SHP77 (cell line): ENCODE measurements around the gene NADK.

Source experiments
- DNase-seq, 2 experiments: peaks; one replicate each; lab custom pipeline; 2025; lab: John Stamatoyannopoulos, UW

Gene NADK, protein sequence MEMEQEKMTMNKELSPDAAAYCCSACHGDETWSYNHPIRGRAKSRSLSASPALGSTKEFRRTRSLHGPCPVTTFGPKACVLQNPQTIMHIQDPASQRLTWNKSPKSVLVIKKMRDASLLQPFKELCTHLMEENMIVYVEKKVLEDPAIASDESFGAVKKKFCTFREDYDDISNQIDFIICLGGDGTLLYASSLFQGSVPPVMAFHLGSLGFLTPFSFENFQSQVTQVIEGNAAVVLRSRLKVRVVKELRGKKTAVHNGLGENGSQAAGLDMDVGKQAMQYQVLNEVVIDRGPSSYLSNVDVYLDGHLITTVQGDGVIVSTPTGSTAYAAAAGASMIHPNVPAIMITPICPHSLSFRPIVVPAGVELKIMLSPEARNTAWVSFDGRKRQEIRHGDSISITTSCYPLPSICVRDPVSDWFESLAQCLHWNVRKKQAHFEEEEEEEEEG

DNA sequence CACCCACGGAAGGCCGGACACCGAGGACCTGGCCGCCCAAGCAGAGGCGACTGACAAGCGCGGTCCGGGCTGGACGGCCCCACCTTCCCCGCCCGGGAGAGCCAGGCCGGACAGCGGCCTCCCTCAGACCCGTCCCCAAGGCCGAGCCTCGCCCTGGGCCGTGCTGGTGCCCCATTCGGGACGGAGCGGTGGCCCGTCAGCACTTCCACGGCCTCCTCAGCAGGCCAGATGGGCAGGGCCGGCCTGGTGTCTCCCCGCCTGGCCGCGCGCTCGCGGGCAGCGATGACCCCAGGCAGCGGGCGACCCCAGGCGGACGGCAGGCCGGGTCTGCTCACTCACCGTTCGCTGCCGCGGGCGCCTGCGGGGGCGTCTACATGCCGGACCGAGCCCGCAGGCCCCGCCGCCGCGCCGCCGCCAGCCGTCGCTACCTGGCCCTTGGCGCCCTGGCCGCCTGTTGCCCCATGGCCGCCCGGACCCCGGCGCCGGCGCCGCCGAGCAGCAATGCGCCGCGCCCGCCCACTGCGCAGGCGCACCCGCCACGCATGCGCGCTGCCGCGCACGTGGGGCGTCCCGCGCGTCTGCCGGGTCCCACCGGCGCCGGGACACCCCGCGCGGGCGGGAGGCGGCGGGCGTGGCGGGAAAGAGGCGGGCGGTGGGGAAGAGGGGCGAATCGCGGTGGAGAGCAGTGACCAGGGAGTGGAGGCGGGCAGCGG, at the start of gene NADK:
TSS of gene NADK (minus strand) at position 521 of the 713 bp plus-strand sequence. CDS start 13,064 bp downstream, outside the sequence.
- peak; percentile 20 to 40 for DNase-seq

DNA sequence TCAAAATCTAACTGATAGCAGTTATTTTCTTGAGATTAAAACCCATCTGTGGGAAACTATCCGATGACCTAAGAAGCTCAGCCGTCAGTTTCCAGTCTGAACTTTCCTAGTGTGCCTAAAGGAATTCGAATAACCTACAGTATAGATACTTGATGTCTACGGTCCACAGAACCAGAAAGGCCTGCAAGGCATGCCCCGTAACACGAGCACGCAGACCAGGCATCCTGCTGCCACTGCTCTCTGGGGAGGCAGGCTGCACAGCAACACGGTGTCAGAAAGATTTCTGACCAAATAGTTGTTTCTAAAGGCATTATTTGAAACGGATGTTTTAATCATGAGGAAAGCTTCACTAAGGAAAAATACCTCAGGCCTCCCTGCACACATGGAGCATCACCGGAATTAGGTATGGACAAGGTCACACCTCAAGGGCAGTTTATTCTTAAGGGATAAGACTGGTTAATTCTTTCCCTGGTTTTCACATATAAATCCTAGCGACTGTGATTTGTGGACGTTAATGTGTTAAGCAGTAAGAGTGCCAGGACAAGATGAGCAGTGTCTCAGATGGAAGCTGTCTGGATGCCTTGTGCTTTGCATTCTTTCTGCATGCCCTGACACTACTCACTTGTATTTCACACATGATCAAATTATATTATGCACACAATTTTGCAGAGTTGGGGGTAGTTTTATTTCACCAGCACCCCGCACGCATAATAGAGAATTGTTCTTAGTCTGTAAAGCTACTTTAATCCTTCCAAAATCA, 49.0 kb upstream of the NADK start:
- no peak for DNase-seq

DNA sequence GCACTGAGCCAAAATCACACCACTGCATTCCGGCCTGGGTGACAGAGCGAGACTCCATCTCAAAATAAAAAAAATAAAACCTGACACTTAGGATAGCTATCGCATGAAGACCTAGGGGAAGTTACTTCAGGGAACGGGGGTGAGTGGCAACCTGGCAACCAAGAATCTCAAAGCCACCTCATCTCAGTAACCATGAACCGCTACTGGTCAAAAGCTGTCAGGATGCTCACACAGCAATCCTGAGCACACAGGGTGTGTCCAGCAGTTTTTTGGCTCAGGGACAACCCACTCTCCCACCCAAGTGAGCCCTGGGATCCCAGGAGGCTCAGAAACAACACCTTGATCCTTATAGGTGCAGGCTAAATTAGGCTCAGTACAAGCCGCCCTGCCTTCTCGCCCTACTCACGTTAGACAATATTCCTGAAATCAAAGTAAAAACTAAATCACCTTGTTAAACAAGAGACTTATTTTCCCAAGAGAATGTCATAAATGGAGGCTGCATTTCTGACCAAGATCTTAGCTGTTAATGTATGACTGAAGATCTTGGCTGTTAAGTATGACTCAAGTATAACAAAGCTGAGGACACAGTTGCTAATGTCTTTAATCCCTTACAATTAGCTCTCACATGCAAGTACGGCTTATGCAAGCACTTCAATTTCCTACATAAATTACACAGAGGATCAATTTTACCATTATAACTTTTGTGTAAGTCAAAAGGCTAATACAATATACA, 48.3 kb upstream of the NADK start:
- no peak for DNase-seq

DNA sequence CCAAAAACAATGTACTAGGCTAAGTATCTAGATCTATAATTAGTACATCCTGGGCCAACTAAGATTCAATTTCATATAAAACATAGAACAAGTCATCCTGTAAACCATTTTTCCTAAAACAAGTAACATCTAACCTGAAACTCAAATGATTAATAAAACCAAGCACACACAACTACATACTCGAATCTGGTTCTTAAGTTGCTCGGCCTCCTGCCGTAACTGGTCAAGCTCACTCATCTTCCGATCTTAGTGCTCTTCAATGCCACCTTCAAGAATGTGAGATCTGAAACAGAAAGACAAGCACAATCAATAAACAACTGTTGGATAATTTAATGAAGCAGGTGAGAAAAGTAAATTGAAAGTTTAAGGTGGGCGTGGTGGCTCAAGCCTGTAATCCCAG, 46.9 kb upstream of the NADK start:
- DNase-seq = no peak

DNA sequence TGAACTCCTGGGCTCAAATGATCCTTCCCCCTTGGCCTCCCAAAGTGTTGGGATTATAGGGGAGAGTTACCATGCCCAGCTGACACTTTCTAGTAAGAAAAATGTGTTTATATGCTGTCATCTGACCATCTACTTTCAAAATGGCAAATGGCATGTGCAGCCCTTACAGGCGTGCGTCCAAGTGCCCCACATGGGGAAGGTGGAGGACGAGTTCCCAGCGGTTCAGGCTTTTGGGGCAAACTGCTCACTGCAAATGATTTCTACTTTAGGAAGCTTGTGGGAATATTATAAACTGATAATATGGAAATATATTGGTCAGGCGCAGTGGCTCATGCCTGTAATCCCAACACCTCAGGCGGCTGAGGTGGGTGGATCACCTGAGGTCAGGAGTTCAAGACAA, 41.5 kb upstream of the NADK start:
- DNase-seq = no peak

DNA sequence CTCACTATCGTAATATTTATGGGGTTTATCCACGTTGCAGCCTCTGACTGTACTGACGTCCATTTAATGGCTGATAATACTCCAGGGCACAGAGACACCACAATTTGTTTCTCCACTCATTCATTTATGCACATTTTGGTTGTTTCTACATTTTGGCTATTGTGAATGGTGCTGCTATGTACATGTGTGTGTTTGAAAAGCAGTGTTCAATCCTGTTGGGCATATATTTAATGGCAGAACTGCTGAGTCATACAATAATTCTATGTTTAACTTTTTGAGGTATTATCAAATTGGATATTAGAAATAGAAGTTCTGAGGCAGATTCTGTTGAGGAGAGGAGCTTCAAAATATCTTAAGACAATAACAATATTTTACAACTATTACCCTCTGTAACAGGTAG, 39.0 kb upstream of the NADK start:
- DNase-seq = no peak

DNA sequence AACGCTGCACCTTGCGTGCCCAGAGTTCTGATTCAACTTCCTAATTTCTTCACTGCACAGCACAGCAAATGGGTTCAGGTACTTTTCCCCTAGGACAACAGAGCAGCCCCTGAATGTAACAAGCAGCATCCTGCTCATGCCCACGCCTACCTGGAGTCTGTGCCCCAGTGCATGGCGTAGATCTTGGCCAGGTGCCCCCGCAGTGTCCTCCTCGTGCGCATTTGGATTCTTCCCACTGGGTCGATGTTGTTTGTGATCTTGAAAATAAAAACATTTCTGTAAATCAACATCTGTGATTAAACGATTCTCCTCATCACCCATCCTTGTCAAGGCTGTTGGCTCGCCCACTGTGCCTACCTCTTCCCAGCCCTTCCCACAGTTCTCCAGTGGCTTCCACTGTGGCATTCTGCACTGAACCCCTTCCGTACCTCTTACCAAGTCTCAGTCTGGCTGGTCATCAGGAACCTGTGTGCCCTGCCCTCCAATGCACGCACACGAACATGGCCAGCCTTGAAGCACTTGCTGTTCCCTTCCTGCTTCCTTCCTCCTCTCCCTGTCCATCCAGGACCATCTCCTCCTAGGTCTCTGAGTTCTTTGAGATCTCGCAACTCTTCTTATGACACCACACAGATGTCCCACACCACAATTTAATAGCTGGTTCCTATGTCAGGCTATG, 37.5 kb upstream of the NADK start:
- no peak for DNase-seq

DNA sequence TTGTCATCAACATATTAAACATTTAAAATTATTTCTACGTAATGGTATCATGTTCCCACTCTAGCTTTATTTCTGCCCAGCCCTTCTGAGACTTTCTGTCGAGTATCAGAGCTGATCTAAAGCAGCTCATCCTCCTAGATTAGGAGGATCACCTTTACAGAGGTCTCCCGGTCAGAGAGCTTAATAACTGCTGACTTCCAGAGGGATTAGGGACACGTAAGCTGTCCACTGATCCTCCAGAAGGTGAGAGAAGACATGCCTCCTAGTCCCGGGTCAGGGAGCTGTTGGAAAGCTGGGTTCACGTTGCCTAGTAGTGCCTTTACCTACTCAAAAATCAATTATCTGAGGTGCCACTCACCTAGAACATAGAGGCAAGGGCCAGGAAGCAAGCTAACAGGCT, 31.2 kb upstream of the NADK start:
- no peak for DNase-seq

DNA sequence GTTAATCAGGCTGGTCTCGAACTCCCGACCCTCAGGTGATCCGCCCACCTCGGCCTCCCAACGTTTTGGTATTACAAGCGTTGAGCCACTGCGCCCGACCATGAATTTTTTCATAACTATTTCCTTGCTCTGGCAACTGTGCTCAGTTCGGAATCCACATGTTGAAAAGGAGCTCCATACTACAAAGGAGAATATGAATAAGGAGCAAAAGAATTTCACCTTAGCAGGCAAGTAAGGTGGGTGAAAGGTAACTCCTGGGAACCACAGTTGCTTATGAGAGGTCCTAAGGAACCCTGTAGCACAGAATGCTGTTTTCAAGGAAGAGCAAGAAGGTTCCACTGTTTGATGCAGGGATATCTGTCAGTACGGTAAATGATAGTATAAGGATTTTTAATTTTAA, 29.9 kb upstream of the NADK start:
- DNase-seq = no peak

DNA sequence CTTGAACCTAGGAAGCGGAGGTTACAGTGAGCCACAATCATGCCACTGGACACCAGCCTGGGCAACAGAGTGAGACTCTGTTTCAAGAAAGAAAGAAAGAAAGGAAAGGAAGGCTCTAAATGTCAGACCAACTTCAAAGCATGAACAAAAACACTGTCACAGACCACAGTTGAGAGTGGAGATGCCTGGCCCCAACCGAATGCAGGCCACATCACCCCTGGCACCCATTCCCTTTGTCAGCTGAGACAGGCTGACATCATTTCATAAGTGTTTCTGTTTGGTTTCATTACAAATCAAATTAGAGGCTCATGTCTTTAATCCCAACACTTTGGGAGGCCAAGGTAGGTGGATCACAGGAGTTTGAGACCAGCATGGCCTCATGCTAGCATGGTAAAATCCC, 28.6 kb upstream of the NADK start:
- no peak for DNase-seq

DNA sequence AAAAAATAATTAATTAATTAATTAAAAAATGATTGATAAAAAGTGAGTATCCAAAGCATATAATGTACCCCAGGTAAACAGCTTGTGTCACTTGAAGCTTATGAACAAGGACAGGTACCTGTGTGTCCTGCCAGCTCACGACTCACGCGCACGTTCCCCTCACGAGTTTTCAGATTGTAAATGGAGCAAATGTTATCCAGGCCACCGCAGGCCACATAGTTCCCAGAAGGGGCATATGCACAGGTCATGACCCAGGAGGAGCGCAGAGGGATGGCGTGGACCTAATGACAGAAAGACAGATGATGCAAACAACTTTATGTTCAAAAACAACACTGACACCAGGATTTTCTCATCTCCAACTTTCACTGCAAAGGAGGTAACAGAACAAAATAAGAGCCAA, 26.0 kb upstream of the NADK start:
- no peak for DNase-seq

DNA sequence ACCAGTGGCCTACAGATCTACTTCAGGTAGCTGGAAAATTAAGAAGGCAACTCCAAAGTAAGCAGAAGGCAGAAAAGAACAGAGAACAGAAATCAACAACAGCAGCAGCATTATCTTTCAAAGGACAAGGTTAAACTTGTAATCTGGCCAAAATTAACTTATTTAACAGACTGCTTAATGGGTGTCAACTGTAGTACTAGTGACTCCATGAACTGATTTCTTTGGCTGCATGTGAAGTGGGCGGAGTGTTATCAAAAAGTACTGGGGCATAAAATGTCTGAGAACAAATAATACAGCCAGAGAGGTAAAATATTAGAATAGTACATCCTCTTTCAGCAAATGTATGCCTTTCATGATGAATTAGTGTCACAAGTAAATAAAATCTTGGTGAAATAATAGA, 24.6 kb upstream of the NADK start:
- no peak for DNase-seq

DNA sequence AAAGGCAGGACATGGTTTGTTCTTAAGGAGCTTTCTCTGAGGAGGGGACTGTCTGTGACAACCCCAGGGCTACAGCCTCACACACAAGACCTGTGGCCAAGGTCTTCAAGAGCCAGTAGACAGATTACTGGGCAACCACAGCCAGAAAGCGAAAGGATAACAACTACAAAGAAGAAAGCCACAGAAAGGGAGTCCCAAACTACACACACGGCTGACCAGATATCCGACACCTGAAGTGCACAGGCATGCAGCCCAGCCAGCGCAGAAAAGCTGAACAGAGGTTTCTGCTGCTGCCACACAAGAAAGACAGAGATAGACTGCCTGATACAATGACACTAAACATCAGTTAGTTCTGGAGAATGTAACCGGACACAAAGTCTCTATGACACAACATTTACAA, 21.4 kb upstream of the NADK start:
- DNase-seq = no peak

DNA sequence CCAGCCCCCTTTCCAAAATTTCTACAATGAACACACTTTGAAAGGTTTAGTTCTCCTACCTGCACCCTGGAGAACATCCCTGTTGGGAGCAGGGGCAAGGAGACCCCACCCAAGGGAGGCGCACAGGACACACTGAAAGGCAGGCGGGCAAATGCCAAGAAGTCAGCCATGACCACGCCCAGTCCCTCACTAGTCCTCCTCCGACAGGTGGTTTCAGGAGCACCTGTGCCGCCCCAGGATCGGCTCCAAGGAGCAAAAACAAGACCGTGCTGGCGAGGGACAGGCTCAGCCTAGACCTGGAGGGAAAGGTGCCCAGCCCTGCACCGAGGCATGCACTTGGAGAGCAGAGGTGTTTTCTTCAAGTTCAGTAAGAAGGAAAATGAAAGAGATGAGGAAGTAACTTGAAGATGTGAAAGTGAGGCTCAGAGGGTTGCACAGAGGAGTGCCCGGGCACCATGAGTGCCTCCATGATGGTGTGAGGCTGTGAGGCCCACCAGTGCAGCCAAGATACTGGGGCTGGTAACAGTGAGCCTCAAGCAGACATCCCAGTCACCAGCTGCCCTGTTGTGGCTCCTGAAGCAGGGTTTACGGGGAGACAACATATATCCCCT, 19.6 kb upstream of the NADK start:
- DNase-seq = no peak

DNA sequence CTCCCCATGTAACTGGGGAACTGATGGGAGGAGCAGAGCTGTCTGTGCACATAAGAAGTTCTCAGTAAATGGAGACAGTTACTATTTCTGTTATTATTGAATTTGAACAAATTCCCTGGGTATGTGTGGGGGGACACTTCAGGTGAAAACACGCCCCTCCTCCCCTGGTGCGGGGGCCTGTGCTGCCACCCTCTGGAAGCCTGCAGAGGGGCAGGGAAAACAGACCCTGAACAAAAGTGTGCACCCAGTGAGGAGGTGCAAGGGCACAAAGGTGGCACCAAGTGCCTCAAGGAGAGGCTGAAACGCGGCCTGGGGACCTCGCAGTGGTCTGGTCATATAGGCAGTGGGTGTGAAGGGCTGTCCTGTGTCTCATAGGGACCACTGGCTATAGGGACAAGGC, 18.2 kb upstream of the NADK start:
- DNase-seq = no peak

DNA sequence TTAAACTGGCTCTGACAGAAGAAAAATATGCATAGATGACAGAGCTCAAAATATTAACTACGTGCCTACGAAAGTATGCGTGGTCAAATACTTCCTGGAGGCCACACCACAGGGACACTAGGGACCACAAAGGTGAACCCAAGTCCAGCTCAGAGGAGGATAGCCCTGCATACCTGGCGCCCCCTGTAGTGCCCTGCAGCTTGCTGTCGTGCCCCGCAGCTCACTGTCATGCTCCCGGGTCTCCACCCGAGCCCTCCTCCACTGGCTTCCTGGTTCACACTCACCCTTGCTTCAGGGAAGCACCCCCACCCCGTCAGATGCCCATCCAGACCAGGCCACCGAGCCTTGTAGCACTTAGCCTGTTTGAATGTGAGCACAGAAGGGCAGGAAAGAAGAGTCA, 16.7 kb upstream of the NADK start:
- DNase-seq = no peak

DNA sequence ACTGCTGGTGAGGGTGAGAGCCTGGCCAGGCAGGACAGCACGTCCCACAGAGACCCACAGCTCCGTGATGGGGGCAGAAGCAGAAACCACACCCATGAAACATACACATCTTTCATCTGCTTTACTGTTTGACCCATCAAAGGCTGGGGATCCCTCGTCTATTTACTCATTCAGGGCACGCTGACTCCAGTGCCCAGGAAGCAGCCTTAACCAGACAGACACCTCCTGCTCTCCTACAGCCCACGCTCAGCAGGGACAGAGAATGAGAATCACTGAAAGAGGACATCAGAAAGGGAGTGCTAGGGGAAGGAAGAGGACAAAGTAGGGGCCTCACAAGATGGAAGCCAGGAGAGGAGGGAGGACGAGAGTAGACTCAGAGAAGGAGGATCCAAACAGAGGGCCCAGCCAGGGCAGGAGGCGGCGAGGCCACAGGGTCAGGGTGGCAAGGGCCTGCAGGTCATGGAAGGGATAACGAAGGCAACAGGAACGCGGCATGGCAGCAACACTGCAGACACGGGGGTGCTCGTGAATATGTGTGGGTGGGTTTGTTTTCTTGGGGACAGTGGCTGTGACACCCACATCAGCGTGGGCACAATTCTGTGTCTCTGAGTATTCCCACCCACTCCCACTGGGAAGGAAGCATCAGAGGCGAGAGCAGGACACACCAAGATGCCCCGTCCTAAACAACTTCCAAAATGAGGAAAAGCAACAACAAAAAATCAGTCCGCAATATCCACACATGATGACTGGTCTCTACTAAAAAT, 15.4 kb upstream of the NADK start:
- DNase-seq = no peak

DNA sequence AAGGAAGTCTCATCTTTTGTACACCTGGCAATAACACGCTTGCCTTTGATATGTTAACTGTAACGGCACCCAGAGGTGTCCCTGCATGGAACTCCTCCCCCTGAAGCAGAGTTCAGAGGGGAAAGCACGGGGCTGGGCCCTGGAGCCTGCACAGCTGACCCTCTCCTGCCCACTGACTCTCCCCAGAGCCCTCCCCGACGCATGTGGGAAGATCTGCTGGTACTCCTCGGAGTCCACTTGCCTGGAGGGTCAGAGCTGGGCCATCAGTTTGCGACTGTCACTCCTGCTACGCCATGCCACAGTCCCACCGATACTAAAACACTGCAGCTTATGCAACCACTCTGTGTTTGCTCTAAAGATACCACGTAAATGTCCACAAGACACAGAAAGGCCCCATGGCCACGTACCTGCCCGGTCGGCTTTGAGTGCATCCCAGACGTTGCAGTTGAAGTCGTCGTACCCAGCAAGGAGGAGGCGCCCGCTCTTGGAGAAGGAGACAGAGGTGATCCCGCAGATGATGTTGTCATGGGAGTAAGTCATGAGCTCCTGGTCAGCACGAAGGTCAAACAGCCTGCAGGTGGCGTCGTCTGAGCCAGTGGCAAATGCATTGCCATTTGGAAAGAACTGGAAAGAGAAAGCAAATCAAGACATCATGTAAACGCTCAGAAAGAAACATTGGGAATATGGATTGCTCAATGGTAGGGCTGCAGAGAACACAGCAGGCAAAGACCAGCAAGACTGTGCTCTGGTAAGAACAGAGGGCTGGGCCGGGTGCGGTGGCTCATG, 10.6 kb upstream of the NADK start:
- DNase-seq = peak in 1 of 2 experiments; percentile 2

DNA sequence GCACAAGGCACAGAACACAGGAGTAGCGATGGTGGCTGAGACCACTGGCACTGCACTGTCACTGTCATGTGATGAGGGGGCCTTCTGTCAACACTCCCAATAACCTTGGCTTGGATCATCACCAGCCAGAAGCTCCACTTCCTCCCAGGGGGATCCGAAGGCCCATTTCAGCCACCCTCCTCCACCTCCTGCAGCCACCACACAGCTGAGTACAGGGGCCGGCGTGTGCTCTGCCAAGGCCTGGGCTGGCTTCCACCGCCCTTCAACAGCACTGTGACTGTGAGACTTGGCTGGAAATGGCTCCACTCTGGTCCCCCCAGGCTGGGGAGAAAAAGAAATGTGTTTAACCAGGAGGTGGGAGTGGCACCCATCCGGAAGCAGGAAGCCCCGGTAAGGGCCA, 9.9 kb upstream of the NADK start:
- no peak for DNase-seq
